ENCODE measurements around the gene LRRFIP1.
"Not testable (repeated sequence)": the region's sequence is repeated elsewhere in the genome, so short reads cannot be mapped to it uniquely, and the experiment has no call there.

The LRRFIP1 gene

GRCh38 chr2:237663517-237664110 lies 36.2 kb downstream of the LRRFIP1 start:
- H3K27ac ChIP-seq (ENCODE audit: poor library complexity, severe bottlenecking), result no peak overlapping the region
- H3K4me3 ChIP-seq (ENCODE audit: severe bottlenecking), result no peak overlapping the region
- TF ChIP-seq, protein P1, sequence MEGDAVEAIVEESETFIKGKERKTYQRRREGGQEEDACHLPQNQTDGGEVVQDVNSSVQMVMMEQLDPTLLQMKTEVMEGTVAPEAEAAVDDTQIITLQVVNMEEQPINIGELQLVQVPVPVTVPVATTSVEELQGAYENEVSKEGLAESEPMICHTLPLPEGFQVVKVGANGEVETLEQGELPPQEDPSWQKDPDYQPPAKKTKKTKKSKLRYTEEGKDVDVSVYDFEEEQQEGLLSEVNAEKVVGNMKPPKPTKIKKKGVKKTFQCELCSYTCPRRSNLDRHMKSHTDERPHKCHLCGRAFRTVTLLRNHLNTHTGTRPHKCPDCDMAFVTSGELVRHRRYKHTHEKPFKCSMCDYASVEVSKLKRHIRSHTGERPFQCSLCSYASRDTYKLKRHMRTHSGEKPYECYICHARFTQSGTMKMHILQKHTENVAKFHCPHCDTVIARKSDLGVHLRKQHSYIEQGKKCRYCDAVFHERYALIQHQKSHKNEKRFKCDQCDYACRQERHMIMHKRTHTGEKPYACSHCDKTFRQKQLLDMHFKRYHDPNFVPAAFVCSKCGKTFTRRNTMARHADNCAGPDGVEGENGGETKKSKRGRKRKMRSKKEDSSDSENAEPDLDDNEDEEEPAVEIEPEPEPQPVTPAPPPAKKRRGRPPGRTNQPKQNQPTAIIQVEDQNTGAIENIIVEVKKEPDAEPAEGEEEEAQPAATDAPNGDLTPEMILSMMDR (IDR thresholded peaks at IDR 0.05; ENCODE audit: poor library complexity, severe bottlenecking), result no peak
- no peaks in the 10 kb centered on the region for H3K27me3 ChIP-seq (ENCODE audit: insufficient read depth, poor library complexity, severe bottlenecking)
- no peak for DNase-seq (ENCODE audit: low spot score)
- no peaks in the 10 kb centered on the region for H3K36me3 ChIP-seq (ENCODE audit: low read depth)
- H3K4me1 ChIP-seq (ENCODE audit: insufficient read depth, poor library complexity, severe bottlenecking), result peaks cover 5% of the 10 kb centered on the region
- no peaks in the 10 kb centered on the region for H3K9me3 ChIP-seq (ENCODE audit: severe bottlenecking)
- no peak for ATAC-seq (ENCODE audit: low read depth)

DNA sequence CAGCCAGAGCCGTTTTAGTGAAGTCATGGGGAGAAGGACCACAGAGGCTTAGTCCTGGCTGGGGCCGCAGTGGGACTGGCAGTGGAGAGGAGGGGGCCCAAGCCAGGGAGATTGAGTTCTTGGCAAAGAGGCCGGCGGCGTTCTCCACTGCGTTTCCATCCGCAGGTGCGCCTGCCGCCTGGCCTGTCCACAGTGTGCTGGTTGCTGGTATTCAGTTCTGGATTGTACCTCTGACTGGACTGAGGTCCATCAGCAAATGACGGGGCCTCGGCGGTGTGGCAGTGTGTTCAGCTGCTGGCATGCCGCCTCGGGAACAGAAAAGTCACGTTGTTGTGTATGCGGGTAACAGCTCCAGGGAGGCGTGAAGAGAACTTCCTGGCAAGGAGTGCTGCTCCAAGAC lies 36.8 kb downstream of the LRRFIP1 start:
- DNase-seq (ENCODE audit: low spot score) (no peak), ATAC-seq (ENCODE audit: low read depth) (no peak)
- H3K9me3 ChIP-seq (ENCODE audit: severe bottlenecking), result no peaks in the 10 kb centered on the region
- H3K4me3 ChIP-seq (ENCODE audit: severe bottlenecking), result no peak overlapping the region
- H3K36me3 ChIP-seq (ENCODE audit: low read depth), result no peaks in the 10 kb centered on the region
- H3K4me1 ChIP-seq (ENCODE audit: insufficient read depth, poor library complexity, severe bottlenecking), result peaks cover 5% of the 10 kb centered on the region
- TF ChIP-seq, protein P1 (IDR thresholded peaks at IDR 0.05; ENCODE audit: poor library complexity, severe bottlenecking), result no peak
- no peaks in the 10 kb centered on the region for H3K27me3 ChIP-seq (ENCODE audit: insufficient read depth, poor library complexity, severe bottlenecking)
- H3K27ac ChIP-seq (ENCODE audit: poor library complexity, severe bottlenecking), result no peak overlapping the region

- peaks cover 5% of the 10 kb centered on the region for H3K4me1 ChIP-seq (ENCODE audit: insufficient read depth, poor library complexity, severe bottlenecking)
- DNase-seq (ENCODE audit: low spot score) (no peak), ATAC-seq (ENCODE audit: low read depth) (no peak)
- H3K9me3 ChIP-seq (ENCODE audit: severe bottlenecking), result no peaks in the 10 kb centered on the region
- H3K27me3 ChIP-seq (ENCODE audit: insufficient read depth, poor library complexity, severe bottlenecking), result no peaks in the 10 kb centered on the region
- no peak overlapping the region for H3K27ac ChIP-seq (ENCODE audit: poor library complexity, severe bottlenecking)
- TF ChIP-seq, protein P1 (IDR thresholded peaks at IDR 0.05; ENCODE audit: poor library complexity, severe bottlenecking), result no peak
- H3K4me3 ChIP-seq (ENCODE audit: severe bottlenecking), result no peak overlapping the region
- no peaks in the 10 kb centered on the region for H3K36me3 ChIP-seq (ENCODE audit: low read depth)
Measured at GRCh38 chr2:237665713-237666143, 38.3 kb downstream of the LRRFIP1 start.

DNA sequence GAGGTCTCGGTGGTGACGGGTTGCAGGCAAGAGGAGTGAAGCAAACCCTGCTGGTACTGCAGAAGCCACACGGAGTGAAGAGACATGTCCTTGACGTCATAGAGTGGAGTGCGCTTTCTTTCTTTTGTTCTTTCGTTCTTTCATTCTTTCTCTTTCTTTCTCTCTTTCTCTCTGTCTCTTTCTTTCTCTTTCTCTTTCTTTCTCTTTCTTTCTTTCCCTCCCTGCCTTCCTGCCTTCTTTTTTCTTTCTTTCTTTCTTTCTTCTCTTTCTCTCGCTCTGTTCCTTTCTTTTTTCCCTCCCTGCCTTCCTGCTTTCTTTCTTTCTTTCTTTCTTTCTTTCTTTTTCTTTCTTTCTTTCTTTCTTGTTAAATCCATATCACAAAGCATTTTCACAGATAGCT lies 39.2 kb downstream of the LRRFIP1 start:
- TF ChIP-seq, protein P1 (IDR thresholded peaks at IDR 0.05; ENCODE audit: poor library complexity, severe bottlenecking), result no peak
- Histone ChIP-seq H3K27me3 (ENCODE audit: insufficient read depth, poor library complexity, severe bottlenecking) (no peaks in the 10 kb centered on the region), H3K27ac (ENCODE audit: poor library complexity, severe bottlenecking) (no peak overlapping the region), H3K9me3 (ENCODE audit: severe bottlenecking) (no peaks in the 10 kb centered on the region), H3K4me1 (ENCODE audit: insufficient read depth, poor library complexity, severe bottlenecking) (peaks cover 5% of the 10 kb centered on the region), H3K36me3 (ENCODE audit: low read depth) (no peaks in the 10 kb centered on the region), H3K4me3 (ENCODE audit: severe bottlenecking) (no peak overlapping the region)
- DNase-seq (ENCODE audit: low spot score), result no peak
- ATAC-seq (ENCODE audit: low read depth), result no peak

GRCh38 chr2:237667050-237667576 lies 39.7 kb downstream of the LRRFIP1 start:
- not testable (repeated sequence) for H3K4me1 ChIP-seq (ENCODE audit: insufficient read depth, poor library complexity, severe bottlenecking); H3K9me3 ChIP-seq (ENCODE audit: severe bottlenecking); DNase-seq (ENCODE audit: low spot score); H3K27me3 ChIP-seq (ENCODE audit: insufficient read depth, poor library complexity, severe bottlenecking); ATAC-seq (ENCODE audit: low read depth); H3K4me3 ChIP-seq (ENCODE audit: severe bottlenecking); H3K27ac ChIP-seq (ENCODE audit: poor library complexity, severe bottlenecking); H3K36me3 ChIP-seq (ENCODE audit: low read depth)
